ENCODE results near the gene NCR1.
"Not testable (repeated sequence)": the region's sequence is repeated elsewhere in the genome, so short reads cannot be mapped to it uniquely, and the experiment has no call there.

Gene NCR1

DNA sequence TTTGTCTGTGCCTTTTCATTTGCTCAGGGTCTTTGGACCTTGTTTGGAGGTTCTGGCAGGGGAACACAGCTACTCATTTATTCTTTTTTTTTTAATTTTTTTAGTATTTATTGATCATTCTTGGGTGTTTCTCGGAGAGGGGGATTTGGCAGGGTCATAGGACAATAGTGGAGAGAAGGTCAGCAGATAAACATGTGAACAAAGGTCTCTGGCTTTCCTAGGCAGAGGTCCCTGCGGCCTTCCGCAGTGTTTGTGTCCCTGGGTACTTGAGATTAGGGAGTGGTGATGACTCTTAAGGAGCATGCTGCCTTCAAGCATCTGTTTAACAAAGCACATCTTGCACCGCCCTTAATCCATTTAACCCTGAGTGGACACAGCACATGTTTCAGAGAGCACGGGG lies 2.0 kb downstream of the NCR1 start:
- DNase-seq (ENCODE audit: low read depth), result not testable (repeated sequence)

DNA sequence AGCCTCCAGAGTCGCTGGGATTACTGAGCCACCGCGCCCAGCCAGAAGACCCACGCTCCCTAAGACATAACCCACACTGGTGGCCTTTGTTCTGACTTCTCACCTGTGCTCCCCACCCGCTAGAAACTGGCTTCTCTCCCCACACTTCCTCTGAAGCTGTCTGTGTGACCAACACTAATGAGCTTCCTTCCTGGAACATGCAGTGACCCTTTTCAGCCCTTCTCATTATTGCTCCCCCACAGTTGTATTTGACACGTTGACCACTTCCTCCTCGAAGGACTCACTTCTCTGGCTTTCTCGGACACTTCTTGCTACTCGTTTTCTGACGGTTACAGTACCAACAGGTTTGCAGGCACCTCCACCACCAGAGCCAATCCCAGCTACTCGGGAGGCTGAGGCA lies 10.9 kb downstream of the NCR1 start:
- no peak for DNase-seq (ENCODE audit: low read depth)

DNA sequence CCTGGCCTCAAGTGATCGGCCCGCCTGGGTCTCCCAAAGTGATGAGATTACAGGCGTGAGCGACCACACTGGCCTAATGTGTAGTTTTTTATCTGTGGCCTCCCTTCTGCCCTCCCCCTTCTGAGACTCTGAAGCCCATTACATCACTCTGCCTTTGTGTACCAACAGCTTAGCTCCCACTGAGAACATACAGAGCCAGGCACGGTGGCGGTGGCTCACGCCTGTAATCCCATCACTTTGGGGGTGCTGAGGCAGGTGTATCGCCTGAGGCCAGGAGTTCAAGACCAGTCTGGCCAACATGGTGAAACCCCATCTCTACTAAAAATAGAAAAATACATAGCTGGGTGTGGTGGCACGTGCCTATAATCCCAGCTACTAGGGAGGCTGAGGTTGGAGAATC lies 12.6 kb downstream of the NCR1 start:
- DNase-seq (ENCODE audit: low read depth), result no peak

DNA sequence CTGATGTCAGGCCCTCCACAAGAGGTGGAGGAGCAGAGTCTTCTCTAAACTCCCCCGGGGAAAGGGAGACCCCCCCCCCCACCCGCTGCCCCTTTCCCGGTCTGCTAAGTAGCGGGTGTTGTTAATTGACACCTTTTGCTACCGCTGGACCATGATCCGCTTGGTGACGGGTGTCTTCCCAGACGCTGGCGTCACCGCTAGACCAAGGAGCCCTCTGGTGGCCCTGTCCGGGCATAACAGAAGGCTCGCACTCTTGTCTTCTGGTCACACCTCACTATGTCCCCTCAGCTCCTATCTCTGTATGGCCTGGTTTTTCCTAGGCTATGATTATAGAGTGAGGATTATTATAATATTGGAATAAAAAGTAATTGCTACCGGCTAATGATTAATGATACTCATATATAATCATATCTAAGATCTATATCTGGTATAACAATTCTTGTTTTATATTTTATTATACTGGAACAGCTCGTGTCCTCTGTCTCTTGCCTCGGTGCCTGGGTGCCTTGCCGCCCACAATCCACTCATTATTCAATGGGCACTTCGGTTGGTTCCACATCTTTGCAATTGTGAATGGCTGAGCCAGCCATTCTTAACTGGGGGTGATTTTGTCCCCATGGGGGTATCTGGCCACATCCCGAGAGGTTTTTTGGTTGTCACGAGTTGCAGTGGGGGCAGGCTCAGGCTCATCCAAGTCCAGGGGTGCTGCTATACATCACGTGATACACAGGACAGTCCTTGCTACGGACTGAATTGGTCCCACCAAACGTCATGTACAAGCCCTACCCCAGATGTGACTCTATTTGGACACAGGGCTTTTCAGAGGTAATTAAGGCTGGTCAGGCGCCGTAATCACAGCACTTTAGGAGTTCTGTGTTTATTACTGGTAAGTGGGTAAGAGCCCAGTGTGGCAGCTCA lies 14.0 kb downstream of the NCR1 start:
- not testable (repeated sequence) for DNase-seq (ENCODE audit: low read depth)

DNA sequence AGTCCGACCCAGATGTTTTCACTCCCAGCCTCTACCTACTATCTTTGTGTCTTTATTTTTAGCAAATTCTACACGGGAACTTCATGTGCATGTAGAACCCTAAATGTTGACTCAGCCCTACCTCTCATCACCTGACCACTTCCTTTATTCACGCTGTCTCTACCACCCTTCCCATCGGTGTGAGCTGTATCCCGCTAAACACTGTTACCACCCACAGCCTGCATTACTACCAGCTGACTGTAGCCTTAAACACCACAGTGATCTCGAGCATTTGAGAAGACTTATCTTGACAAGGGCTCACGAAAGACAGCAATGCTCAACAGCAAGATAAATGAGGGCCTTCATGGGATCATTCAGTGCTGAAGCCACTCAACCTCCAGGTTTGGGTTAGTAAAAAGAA lies 15.1 kb downstream of the NCR1 start:
- DNase-seq (ENCODE audit: low read depth), result no peak

DNA sequence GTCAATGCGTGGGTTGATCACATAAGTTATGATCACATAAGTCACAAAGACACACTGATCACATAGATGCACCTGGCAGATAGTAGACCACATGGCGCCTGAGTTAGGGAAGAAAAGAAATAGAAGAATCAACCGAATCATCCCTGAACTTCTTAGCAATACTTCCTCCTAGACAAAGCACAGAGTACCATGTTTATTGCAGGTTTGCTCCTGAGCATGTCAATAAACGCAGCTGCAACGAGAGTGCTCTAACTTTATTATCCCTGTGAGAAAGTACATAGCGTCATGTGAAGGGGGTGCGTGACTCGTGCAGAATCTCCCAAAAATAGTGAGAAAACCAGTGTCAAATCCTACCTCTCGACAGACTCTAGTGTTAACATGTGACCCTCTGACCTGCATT lies 17.3 kb downstream of the NCR1 start:
- no peak for DNase-seq (ENCODE audit: low read depth)

DNA sequence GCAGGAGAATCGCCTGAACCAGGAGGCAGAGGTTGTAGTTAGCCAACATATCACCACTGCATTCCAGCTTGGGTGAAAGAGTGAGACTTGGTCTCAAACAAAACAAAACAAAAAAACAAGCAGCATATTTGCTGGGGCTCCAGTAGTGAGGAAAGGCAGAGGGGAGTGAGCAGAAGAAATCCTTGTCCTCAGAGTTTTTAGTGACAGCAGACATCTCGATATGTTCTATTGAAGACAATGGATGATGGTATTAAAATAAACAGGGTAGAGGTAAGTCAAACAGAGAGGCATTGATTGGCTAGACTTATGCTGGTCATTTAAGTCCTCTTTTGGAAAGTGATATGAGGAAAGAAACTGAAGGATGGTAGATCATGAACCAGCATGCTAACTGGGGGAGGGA lies 22.4 kb downstream of the NCR1 start:
- no peak for DNase-seq (ENCODE audit: low read depth)

DNA sequence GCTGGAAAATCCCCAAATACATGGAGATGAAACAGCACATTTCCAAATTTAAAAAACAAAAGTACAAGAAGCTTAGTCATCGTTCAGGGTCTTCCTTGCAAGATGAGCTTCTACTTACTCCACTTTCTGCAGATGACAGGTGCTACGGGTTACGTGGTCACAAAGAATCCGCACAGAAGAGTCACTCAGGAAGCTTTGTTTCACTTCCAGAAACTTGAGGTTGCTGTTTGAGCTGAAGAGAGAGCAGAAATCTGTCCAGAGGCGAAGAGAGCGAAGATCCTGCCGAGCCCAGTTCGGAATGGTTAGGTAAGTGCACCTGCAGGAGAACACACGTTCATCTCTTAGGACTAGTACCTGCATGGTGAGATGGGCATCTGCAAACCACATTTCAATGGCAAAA lies 32.0 kb downstream of the NCR1 start:
- DNase-seq (ENCODE audit: low read depth), result no peak

DNA sequence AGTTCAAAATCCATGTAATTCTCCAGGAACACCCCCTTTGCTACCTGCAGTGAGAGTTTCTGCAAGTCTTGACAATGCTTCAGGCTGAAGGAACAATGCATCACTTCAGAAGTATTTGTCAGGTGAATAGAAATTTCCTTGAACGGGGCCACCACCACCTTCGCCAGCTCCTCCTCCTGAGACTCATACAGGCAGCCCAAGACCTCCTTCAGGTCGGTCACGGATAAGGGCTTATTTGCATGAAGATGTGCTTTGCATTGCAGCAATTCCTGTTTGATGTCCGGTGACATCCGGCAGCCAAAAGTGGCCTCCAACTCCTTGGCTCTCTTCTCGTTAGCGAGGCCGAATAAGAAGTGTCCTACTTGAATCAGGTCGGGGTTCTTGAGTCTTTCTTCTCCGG lies 33.0 kb downstream of the NCR1 start:
- no peak for DNase-seq (ENCODE audit: low read depth)

DNA sequence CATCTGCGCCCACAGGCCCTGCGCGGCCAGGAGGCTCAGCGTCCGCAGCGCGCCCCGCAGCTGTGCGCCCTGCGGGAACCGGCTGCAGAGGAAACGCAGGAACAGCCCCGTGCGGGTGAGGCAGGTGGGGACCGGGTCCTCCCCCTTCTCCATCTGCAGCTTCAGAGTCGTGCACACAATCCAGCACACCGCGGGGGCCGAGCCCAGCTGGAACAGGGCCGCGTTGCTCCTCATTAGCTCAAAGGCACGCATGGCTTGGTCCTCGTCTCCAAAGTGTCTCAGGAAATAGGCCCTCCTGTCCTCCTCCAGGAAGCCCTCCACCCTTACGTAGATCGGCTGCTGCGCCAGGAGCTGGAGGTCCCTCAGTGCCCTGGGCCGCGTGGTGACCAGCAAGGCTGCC lies 33.6 kb downstream of the NCR1 start:
- not testable (repeated sequence) for DNase-seq (ENCODE audit: low read depth)

DNA sequence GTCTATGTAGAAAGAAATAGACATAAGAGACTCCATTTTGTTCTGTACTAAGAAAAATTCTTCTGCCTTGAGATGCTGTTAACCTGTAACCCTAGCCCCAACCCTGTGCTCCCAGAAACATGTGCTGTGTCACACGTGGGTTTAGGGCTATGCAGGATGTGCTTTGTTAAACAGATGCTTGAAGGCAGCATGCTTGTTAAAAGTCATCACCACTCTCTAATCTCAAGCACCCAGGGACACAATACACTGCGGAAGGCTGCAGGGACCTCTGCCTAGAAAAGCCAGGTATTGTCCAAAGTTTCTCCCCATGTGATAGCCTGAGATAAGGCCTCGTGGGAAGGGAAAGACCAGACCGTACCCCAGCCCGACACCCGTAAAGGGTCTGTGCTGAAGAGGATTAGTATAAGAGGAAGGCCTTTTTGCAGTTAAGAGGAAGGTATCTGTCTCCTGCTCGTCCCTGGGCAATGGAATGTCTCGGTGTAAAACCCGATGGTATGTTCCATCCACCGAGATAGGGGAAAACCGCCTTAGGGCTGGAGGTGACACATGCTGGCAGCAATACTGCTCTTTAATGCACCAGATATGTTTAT lies 37.9 kb downstream of the NCR1 start:
- not testable (repeated sequence) for DNase-seq (ENCODE audit: low read depth)

DNA sequence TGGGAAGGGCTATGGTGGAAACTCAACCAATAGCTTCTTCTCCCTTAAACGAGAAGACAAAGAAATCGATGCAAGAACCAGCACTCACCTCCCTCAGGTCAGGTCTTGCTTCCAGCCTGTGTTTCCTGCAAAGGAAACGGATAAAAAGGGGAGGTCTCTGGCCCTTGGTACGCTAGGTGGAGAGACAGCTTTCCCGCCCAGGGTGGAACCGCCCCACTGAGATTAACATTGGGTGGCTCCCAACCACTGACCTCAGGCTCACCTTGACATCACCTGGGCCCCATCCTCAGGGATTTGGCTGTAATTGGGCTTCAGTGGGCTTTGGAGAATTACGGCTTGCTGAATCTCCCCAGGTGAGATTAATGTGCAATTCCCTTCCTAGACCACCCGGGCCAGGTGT lies 41.4 kb downstream of the NCR1 start, which contains the start of gene NLRP7:
Gene NLRP7, minus strand, starts transcription at position 150 of the 400 bp plus-strand sequence.
- DNase-seq (ENCODE audit: low read depth), result no peak

DNA sequence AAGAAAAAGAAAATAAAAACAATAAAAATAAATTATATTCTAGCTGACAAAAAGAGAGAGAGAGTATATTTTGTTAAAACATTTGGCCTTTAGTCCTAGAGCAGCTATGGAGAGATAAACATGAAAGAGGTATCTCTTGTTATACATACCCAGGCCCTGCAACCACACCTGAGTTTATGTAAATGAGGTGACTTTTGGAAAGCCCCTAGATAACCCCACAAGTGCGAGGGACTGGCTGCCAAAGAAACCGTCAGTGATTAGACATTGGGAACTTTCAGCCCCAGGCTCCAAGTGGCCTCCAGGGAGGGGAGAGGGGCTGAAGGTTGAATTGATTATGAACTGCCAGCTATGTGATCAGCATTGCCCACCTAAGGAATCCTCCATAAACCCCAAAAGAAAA lies 43.5 kb downstream of the NCR1 start:
- no peak for DNase-seq (ENCODE audit: low read depth)

DNA sequence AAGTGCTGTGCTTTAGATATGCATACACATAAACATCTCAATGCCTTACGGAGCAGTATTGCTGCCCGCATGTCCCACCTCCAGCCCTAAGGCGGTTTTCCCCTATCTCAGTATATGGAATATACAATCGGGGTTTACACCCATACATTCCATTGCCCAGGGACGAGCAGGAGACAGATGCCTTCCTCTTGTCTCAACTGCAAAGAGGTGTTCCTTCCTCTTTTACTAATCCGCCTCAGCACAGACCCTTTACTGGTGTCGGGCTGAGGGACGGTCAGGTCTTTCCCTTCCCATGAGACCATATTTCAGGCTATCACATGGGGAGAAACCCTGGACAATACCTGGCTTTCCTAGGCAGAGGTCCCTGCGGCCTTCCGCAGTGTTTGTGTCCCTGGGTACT lies 44.6 kb downstream of the NCR1 start:
- DNase-seq (ENCODE audit: low read depth), result not testable (repeated sequence)

DNA sequence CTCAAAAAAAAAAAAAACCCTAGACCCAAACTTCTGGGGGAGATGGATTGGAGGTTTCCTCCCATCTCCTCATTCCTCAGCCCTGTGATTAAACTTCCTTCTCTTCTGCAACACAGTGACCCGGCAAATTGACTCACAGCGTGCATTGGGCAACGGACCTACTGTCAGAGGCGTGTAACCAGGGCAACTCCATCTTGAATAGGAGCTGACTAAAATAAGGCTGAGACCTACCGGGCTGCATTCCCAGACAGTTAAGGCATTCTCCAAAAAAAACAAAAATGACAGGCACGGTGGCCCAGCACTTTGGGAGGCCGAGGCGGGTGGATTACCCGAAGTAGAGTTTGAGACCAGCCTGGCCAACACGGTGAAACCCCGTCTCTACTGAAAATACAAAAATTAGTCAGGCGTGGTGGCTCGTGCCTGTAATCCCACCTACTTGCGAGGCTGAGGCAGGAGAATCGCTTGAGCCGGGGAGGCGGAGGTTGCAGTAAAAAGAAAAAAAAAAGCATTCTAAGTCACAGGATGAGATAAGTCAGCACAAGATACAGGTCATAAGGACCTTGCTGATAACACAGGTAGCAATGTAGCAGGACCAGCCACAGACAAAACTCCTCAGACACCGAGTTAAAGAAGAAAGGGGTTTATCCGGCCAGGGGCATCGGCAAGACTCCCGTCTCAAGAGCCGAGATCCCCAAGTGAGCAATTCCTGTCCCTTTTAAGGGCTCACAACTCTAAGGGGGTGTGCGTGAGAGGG lies 46.8 kb downstream of the NCR1 start:
- no peak for DNase-seq (ENCODE audit: low read depth)

DNA sequence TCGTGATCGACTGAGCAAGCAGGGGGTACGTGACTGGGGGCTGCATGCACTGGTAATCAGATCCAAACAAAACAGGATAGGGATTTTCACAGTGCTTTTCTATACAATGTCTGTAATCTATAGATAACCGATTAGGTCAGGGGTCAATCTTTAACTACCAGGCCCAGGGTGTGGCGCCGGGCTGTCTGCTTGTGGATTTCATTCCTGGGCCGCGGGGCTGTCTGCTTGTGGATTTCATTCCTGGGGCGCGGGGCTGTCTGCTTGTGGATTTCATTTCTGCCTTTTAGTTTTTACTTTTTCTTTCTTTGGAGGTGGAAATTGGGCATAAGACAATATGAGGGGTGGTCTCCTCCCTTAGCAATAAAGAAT lies 47.4 kb downstream of the NCR1 start:
- DNase-seq (ENCODE audit: low read depth), result not testable (repeated sequence)

DNA sequence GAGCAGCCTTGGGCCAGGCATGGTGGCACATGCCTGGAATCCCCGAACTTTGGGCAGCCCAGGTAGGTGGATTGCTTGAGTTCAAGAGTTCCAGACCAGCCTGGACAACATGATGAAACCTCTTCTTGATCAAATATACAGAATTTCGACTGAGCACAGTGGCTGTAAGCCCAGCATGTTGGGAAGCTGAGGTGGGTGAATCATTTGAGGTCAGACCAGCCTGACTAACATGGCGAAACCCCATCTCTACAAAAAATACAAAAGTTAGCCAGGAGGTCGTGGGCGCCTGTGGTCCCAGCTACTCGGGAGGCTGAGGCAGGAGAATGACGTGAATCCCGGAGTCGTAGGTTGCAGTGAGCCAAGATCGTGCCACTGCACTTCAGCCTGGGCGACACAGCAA lies 49.4 kb downstream of the NCR1 start:
- DNase-seq (ENCODE audit: low read depth), result no peak

DNA sequence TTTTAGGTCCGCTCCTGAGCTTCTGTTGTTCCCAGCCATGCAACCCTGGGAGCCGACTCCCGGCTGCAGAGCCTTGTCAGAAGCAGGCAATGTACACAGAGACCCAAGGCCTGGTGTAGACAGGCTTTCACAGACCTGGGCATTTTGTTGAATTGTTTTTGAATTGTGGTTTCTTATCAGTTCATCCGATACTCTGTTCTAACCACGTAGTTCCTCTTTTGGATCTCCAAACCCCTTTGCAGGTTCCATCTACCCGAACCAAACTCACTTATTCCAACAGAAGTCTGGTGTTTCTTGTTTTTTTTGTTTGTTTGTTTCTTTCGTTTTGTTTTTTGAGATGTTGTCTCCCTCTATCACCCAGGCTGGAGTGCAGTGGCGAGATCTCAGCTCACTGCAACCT lies 53.9 kb downstream of the NCR1 start:
- DNase-seq (ENCODE audit: low read depth), result no peak

All from activated T-helper 9 cell treated with anti-CD3 and anti-CD28 coated beads, Interleukin-2, amount 50 U/mL, for 16 hours (primary cell).